Measurements from ENCODE around the gene ACTMAP.

ACTMAP gene

DNA sequence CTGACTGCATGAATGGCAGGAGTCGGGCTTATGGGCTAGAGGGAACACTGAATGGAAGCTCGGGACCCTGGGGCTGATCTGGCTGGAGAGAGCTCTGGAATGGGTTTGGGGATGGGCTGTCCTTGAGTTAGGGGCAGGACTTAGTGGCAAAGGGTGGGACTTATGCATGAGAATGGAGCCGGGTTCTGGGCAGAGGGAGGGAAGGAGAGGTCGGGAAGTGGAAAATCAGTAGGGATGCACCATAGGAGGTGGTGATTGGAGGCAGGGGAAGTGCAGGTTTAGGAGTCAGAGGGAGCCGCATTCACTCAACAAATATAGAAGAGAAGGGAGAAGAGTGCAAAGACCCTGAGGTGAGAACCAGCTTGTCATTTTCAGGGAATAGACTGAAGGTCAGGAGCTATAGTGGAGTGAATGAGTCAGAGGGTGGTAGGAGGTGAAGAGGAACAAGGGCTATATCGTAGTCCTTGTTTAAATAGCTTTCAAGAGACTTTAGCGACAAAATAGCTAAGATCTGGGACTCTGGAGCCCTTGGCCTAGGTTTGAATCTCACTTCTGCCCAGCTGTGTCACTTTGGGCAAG lies 28.5 kb upstream of the ACTMAP start:
- TF ChIP-seq, protein P1, sequence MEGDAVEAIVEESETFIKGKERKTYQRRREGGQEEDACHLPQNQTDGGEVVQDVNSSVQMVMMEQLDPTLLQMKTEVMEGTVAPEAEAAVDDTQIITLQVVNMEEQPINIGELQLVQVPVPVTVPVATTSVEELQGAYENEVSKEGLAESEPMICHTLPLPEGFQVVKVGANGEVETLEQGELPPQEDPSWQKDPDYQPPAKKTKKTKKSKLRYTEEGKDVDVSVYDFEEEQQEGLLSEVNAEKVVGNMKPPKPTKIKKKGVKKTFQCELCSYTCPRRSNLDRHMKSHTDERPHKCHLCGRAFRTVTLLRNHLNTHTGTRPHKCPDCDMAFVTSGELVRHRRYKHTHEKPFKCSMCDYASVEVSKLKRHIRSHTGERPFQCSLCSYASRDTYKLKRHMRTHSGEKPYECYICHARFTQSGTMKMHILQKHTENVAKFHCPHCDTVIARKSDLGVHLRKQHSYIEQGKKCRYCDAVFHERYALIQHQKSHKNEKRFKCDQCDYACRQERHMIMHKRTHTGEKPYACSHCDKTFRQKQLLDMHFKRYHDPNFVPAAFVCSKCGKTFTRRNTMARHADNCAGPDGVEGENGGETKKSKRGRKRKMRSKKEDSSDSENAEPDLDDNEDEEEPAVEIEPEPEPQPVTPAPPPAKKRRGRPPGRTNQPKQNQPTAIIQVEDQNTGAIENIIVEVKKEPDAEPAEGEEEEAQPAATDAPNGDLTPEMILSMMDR (IDR thresholded peaks at IDR 0.05; ENCODE audit: low read depth, low read length) = no peak
- peak overlapping the region; percentile 76 for H3K4me3 ChIP-seq (ENCODE audit: low read depth, low read length)

DNA sequence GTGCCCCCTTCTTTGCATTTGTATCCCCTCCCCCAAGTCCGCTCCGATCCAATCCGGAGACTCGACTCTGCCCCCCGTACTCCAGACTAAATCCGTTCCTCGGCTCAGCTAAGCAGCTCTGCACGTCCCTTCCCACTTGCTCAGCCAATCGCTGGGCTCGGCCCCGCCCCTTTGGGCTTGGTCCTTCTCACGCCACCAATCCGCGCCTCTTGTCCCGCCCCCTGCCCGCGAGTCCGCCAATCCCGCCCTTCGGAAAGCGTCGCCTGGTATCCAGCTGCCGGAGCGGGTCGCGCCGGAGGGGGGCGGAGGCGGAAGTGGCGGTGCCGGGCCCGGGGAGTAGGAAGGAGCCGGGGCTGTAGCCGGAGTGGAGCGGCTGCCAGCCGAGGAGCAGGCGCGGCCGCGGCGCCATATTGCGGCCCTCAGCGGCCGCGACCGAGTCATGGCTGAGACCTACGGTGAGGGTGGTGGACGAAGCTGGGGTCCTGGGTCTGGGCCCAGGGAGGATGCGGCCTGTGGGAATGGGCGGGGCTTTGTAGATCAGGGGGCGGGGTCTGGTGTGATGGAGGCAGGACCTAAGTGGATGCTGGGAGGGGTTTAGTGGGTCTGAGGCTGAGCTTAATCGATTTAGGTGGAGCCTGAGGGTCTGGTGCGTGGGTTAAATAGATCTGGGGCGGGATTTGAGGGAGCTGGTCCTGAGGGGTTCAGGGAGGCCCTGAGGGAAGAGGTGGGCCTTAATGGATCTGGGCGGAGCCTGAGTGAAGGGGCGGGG lies 27.8 kb upstream of the ACTMAP start, which contains the start of gene RAB4B:
Gene RAB4B (plus strand): TSS at position 311 of the 769 bp plus-strand sequence. CDS start 129 bp downstream, at position 440.
- H3K4me3 ChIP-seq (ENCODE audit: low read depth, low read length) = peak within 1 kb of the TSS; percentile 76
- TF ChIP-seq, protein P1 (IDR thresholded peaks at IDR 0.05; ENCODE audit: low read depth, low read length) = no peak

DNA sequence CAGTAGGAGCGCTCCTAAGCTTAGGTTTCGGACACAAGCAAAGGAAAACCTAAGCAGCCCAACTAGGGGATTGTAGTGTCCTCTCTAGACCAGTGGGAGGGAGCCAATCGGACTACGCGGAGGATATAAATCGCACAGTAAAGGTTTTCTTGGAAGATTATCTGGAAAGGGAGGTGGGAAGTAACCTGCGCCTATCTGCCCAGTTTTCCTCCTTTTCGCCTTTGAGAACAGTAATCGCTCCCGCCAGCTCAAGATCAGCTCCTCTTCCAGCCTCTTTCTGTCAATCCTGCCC lies 27.3 kb upstream of the ACTMAP start:
- TF ChIP-seq, protein P1 (IDR thresholded peaks at IDR 0.05; ENCODE audit: low read depth, low read length) = no peak
- H3K4me3 ChIP-seq (ENCODE audit: low read depth, low read length) = peak overlapping the region; percentile 76

DNA sequence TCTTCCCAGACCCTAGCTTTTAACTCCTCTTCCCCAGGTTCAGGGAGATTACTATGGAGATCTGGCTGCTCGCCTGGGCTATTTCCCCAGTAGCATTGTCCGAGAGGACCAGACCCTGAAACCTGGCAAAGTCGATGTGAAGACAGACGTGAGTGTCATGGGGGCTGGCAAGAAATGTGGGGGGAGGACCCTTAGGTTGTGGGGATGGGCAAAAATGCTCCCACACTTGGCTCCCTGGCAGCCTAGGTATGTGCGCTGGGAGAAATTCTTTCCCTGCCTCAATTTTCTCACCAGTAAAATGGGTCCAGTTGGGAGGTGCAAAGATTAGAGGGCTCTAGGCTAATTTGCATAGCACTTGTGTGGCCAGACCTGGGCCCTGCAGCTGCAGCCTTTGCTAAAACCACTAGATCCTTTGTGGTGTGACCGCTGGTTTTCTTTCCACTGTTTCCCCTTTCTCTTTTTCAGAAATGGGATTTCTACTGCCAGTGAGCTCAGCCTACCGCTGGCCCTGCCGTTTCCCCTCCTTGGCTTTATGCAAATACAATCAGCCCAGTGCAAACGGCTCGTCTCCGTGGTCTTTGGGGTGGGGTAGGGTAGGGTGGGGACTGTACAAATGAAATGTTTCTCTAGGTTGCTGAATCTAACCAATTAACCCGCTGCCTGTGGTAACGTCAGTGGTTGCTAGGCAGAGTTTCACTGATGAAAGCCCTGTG lies 26.8 kb upstream of the ACTMAP start:
- TF ChIP-seq, protein P1 (IDR thresholded peaks at IDR 0.05; ENCODE audit: low read depth, low read length) = no peak
- H3K4me3 ChIP-seq (ENCODE audit: low read depth, low read length) = peak overlapping the region; percentile 76

DNA sequence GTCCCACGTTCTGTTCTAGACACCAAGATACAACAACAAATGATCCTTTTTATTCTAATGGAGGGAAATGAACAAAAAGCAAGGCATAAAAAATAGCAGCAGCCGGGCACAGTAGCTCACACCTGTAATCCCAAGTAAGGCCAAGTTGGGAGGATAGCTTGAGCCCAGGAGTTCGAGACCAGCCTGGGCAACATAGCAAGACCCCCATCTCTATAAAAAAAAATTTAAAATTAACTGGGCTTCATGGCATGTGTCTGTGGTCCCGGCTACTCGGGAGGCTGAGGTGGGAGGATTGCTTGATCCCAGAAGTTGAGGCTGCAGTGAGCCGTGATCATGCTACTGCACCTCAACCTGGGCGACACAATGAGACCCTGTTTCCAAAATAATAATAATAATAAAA lies 26.1 kb upstream of the ACTMAP start:
- no peak overlapping the region for H3K4me3 ChIP-seq (ENCODE audit: low read depth, low read length)
- TF ChIP-seq, protein P1 (IDR thresholded peaks at IDR 0.05; ENCODE audit: low read depth, low read length) = no peak

DNA sequence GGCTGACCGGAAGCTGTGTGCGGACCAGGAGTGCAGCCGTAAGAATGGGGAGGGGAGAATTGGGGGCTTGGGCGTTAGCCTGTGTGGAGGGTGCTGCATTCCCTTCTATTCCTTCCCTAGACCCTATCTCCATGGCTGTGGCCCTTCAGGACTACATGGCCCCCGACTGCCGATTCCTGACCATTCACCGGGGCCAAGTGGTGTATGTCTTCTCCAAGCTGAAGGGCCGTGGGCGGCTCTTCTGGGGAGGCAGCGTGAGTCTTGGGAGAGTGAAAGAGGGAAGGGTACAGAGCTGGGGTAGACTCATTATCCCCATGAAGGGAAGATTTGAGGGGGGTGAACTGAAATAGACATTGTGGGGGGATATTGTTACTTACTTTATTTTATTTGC lies 25.4 kb upstream of the ACTMAP start:
- TF ChIP-seq, protein P1 (IDR thresholded peaks at IDR 0.05; ENCODE audit: low read depth, low read length) = no peak
- no peak overlapping the region for H3K4me3 ChIP-seq (ENCODE audit: low read depth, low read length)
